Measurements from ENCODE around the gene MMD. TPM values are rescaled to one million over a fixed set of nuclear protein-coding genes. Genes with fewer than 3 reads are reported as not detected.

Gene MMD
- total and polyA plus RNA-seq, 2 of the 13 experiments (the other 11 are each of a cell fraction or from before 2014, with no cell fraction given), result 121 to 225 TPM

- TF ChIP-seq ZHX1 (CRISPR knock-in tag; IDR thresholded peaks at IDR 0.05; ENCODE audit: low read depth) (no peak), ZNF746 (CRISPR knock-in tag; IDR thresholded peaks at IDR 0.05) (peak; percentile 0; the same call in 1 of the 2 replicates), KLF13 (CRISPR knock-in tag; IDR thresholded peaks at IDR 0.05) (no peak), ZSCAN5A (CRISPR knock-in tag; IDR thresholded peaks at IDR 0.05; ENCODE audit: borderline replicate concordance) (peak; percentile 30; the same call in 1 of the 2 replicates), ZBTB2 (CRISPR knock-in tag; IDR thresholded peaks at IDR 0.05; ENCODE audit: low read depth) (no peak), ZNF704 (CRISPR knock-in tag; IDR thresholded peaks at IDR 0.05; ENCODE audit: borderline replicate concordance) (no peak), FLYWCH1 (CRISPR knock-in tag; IDR thresholded peaks at IDR 0.05) (no peak), HMGXB3 (CRISPR knock-in tag; IDR thresholded peaks at IDR 0.05; ENCODE audit: borderline replicate concordance) (peak; percentile 24; the same call in 1 of the 2 replicates), CSRNP2 (CRISPR knock-in tag; conservative IDR thresholded peaks at IDR 0.05; ENCODE audit: low read depth) (no peak), SKI (IDR thresholded peaks at IDR 0.05; ENCODE audit: partially characterized antibody) (no peak), EP300 (IDR thresholded peaks at IDR 0.05; ENCODE audit: low read depth in 2 of 2, low read length in 2 of 2) (peak in 1 of 2 experiments; percentile 64; a peak in 2 of 4 replicates), EP300 (CRISPR knock-in tag; IDR thresholded peaks at IDR 0.05; ENCODE audit: borderline replicate concordance) (peak; percentile 31; the same call in 1 of the 2 replicates), DMAP1 (CRISPR knock-in tag; IDR thresholded peaks at IDR 0.05) (peak; percentile 40)
These were observed 23.1 kb upstream of the MMD start (continued) for GRCh38 chr17:55444471-55445441.
